ENCODE measurements around the gene IQCH.
"Not testable (repeated sequence)": the region's sequence is repeated elsewhere in the genome, so short reads cannot be mapped to it uniquely, and the experiment has no call there.

Gene IQCH

GRCh38 chr15:67248011-67248505 lies 6.5 kb upstream of the IQCH start:
- FAIRE-seq: no peak

DNA sequence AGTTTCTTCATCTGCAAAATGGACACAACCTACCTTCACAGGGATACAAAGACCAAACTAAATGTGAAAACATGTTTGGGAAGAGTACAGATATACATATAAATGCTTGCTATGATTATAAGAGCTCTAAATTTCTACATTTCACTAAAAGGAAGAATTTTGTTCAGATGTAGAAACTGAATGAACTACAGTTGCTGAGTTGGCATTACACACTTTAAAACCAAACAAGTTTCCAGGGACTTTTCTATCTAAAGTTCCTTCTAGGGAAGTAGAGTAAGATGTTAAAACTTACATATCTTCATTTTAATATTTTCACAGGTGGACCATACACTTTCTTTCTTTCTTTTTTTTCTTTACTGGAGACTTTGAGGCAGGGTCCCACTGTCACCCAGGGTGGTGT lies 4.8 kb upstream of the IQCH start:
- no peak for FAIRE-seq

- FAIRE-seq: no peak
Observed at GRCh38 chr15:67251318-67251717, 3.3 kb upstream of the IQCH start.

DNA sequence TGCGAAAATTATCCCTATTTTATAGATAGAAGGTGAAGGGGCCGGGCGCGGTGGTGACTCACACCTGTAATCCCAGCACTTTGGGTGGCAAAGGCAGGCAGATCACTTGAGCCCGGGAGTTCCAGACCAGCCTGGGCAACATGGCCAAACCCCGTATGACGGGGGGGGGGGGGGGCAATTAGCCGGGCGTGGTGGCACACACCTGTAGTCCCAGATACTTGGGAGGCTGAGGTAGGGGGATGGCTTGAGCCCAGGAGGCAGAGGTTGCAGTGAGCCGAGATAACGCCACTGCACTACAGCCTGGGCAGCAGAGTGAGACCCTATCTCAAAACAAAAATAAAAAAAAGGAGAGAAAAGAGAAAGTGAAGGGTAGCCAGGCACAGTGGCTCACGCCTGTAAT lies 1.5 kb upstream of the IQCH start:
- FAIRE-seq: no peak

DNA sequence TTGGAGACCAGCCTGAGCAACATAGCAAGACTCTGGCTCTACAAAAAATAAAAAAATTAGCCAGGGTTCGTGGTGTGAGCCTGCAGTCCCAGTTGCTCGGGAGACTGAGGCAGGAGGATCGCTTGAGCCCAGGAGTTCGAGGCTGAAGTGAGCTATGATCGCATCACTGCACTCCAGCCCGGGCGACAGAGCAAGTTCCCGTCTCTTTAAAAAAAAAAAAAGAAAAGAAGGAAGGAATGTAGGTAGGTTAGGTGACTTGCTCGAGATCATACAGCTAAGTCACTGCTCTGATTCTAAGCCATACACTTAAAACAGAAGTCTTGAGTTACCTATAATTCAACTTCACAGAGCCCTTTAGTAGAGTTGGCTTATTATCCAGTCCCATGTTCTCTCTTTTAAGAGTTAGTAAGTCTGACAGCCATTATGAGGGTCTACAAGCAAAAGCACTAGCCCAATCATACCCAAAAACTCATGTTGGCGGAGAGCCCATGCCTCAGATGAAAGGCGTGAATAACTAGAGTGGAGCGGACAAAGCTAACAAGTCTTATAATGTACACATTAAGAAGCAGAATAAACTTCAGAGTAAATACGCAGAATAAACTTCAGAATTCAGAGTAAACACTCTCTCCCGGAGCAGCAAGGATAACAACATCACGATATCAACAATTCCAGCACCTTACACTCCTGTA lies 893 bp upstream of the IQCH start:
- no peak for FAIRE-seq

DNA sequence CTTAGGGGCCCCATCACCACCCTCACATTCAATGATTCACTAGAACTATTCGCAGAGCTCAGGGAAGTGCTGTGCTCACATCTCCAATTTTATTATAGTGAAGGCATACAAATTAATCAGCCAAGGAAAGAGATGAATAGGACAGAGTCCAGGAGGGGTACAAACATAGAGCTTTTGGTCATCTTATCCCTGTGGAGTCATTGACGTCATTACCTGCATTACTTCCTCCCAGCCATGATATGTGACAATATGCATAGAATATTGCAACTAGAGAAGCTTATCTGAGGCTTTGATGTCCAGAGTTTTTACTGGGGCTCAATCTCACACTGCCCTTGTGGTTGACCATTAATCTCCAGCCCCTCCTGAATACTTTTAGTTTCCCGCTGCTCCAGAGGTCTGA lies 1.5 kb downstream of the IQCH start:
- FAIRE-seq: no peak

GRCh38 chr15:67258412-67258811 lies 3.8 kb downstream of the IQCH start:
- not testable (repeated sequence) for FAIRE-seq

DNA sequence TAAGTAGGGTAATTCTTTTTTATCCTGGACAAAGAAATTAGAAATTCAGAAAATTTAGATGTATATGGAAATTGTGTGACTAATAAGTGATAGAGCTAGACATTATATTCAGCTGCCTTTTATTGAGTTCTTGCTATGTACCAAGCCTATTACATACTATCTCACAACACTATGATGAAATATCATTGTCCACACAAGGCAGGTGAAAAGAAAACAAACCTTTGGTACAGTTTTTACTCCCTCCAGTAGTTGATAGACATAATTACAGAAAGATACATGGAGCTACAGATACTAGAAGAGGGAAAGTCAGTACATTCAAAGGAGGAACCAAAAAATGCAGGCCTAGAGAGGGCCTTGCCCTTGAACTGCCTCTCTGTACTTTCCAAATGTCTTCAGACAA lies 4.8 kb downstream of the IQCH start:
- FAIRE-seq: no peak

DNA sequence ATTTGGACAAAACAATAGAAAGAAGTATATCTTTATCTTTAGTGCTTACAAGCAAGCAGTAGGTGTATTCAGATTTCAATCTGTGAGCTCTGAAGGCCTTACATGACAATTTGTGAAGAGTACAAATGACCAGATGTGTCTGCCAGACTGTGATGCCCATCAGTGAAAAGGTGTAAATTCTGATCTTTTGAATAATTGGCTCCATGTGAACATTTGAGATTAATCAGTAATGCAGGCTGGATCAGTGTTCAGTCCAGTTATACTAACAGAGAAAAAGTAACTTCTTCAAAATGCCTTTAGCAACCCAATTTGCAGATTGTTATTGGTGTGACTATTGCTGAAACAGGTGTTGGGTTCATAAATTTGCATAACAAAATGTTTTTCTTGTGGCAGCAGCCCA lies 5.2 kb downstream of the IQCH start:
- no peak for FAIRE-seq

DNA sequence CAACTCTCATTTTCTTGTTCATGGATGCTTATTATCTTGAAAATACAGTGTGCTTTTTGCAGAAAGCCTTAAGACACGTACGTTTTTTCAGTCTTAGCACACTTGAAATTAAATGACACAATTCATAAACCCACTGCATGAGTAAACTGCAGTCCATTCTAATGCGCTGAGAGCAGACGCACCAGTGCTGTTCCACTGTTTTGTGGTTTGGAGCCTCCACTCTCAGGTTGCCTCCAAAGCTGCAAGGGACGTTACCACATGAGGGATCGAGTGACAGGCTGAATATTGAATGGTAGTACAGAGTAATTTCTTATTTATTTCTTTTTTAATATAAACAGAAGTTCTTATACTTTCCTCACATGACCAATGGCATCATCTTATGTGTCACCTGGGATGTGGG lies 12.3 kb downstream of the IQCH start:
- FAIRE-seq: no peak

DNA sequence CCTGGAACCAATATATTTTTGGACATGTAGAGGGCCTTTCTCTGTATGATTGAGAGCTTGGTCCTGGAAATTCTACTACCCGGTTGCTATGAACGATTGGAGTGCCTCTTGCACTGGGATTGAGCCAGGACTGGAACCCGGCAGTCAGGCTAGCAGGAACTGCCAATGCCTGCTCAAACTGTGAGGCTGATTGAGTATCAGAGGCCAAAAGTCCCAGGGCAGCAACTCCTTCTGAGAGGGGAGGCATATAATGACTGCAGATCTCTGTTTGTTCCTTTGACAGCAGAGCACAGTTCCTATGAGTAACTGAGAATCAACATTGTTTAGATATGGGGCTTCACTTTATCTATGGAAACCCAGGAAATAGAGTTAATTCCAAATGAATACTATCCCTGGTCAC lies 12.9 kb downstream of the IQCH start:
- FAIRE-seq: no peak

DNA sequence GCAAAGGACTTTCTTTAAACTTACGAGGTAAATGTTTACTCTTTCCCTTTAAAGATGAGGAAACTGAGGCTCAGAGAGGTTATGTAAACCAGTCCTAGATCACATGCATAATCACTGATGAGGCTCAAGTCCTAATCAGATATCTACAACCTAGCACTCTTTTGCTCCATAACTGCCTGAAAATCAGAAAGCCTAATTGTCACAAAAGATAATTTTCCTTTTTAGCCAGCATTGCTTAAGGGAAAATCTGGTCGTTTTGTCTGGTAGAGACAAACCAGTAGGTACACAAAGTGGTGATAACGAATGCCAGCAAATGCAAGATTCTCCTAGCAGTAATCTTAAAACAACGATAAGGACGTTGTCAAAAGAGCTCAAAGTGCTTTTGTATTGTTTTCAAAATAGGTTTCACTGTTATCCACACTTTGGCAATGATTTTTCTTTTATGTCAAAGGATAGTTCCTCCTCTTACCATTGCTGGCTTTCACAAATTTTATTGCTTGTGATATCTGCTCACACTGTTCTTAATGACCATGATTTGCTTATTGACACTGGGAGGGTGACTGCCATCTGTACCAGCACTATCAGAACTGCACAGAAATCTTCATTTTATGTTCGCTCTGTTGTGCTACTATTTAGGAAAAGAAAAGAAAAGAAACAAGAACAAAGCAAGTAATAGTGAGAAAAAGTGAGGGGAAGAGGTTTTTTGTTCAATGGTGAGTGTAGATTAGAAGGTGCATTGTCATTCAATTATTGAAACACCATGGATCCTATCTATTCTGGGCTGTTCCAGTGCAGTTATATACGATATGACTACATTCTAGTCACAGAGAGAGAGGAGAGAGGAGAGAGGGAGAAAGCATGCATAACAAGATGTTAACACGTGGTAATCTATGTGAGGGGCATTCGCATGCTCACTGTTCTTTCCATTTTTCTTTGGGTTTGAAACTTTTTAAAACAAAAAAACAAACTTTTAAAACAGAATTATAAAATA lies 13.7 kb downstream of the IQCH start:
- no peak for FAIRE-seq

GRCh38 chr15:67274236-67274635 lies 19.6 kb downstream of the IQCH start:
- FAIRE-seq: no peak

GRCh38 chr15:67276666-67277065 lies 22.1 kb downstream of the IQCH start:
- FAIRE-seq: no peak

DNA sequence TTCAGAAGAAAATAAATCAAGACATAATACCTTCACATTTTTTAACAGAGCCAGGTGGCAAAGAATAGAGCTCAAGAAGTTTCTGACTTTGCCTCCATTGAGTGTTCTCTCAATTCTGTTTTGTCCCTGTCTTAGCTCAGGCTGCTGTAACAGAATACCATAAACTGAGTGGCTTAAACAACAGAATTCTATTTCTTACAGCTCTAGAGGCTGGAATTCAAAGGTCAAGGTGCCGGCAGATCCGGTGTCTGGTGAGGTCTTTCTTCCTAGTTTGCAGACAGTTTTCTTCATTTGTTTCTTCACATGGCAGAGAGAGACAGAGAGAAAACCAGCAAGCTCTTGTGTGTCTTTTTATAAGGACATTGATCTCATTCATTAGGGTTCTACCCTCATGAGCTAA lies 25.6 kb downstream of the IQCH start:
- FAIRE-seq: no peak

- FAIRE-seq: no peak
Observed at GRCh38 chr15:67281714-67282113, 27.1 kb downstream of the IQCH start.

DNA sequence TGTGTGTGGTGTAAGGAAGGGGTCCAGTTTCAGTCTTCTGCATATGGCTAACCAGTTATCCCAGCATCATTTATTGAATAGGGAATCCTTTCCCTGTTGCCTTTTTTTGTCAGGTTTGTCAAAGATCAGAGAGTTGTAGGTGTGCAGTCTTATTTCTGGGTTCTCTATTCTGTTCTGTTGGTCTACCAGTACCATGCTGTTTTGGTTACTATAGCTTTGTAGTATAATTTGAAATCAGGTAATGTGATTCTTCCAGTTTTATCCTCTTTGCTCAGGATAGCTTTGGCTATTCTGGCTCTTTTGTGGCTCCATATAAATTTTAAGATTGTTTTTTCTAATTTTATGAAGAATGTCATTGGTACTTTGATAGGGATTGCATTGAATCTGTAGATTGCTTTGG lies 31.0 kb downstream of the IQCH start:
- not testable (repeated sequence) for FAIRE-seq

GRCh38 chr15:67286400-67286799 lies 31.8 kb downstream of the IQCH start:
- not testable (repeated sequence) for FAIRE-seq

- no peak for FAIRE-seq
Observed at GRCh38 chr15:67290319-67290718, 35.7 kb downstream of the IQCH start.

DNA sequence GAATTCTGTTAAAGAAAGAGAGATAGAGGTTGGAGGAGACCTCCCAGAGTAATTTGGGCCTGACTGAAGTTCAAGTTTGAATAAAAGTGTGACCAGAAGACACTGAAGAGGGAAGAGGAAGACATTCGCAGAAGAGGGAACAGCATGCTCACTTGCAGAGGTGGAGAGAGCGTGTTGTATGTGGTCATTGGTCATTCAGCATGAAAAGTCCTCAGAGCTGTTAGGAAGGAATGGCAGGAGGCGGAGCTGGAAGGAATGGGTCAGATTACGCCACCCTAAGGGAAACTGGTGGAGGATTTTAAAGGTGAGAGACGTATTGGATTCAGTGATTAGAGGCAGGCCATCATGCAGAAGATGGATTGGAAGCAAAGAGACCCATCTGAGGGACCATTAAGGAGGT lies 41.6 kb downstream of the IQCH start:
- no peak for FAIRE-seq

- no peak for FAIRE-seq
Observed at GRCh38 chr15:67296684-67297083, 42.1 kb downstream of the IQCH start.

GRCh38 chr15:67300266-67301025 lies 45.9 kb downstream of the IQCH start:
- no peak for FAIRE-seq
